NCI-H524 treated with DMSO at 0.1 percent for 48 hours (cell line): ENCODE data around the gene MRPS16.

Experiments
- DNase-seq: peaks from one replicate; lab custom pipeline; 2025; lab: John Stamatoyannopoulos, UW

The MRPS16 gene

DNA sequence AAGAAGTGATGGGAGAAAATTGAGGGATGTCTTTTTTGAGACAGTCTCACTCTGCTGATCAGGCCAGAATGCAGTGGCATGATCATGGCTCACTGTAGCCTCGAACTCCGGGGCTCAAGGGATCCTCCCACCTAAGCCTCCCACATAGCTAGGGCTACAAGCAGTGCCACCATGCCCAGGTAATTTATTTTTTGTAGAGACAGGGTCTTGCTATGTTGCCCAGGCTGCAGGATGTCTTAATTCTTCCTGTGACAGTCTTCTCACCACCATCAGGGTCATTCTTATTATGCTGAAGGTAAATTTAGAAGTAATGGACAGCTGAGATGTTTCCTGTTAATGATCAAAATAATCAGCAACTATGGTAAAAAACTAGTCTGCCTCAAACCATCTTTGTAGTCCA lies 12.5 kb downstream of the MRPS16 start:
- DNase-seq: no peak

DNA sequence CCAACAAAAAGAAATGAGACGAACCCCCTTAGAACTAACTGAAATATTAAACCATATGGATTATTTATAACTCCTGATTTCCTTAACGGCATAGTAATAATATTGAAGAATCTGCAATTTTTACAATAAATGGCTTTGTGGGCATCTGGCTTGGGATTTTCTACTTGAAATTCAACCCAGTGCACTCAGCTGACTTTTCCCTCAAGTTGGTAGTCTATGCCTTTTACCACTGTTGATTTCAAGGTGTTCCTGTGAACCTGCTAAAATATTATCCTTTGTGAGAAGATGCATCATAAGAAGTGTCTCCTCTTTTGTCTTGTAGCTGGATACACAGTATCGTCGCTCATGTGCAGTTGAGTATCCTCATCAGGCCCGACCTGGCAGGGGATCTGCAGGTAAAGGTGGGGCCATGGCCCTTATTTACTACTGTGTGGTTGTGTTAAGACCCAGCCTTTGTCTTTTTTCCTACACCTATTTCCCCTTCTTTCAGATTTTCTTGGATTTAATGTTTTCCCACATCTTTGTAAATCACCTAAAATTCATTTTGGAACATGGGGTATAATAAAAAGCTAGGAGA lies 13.4 kb downstream of the MRPS16 start:
- DNase-seq: no peak

GRCh38 chr10:73234695-73235094 lies 17.7 kb downstream of the MRPS16 start:
- no peak for DNase-seq

GRCh38 chr10:73233883-73234282 lies 18.6 kb downstream of the MRPS16 start:
- no peak for DNase-seq

DNA sequence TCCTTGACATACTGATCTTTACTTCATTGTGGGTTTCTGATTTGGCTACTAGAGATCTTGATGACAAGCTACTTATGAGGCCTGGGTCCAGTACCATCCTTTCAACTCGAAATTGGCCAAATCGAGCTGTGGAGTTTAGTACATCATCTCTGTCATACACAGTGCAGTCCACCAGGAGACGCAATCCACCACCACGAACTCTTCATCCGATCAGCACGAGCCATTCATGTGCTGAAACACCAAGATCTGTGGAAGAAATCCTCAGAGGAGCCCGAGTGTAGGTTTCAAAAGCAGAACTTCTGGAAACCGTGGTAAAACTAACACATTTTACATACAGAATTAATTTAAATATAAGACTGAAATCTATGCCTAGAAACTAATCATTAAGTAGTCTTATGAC lies 19.6 kb downstream of the MRPS16 start:
- no peak for DNase-seq

- DNase-seq: no peak
Measured at GRCh38 chr10:73229567-73229966, 22.9 kb downstream of the MRPS16 start.

GRCh38 chr10:73228247-73228646 lies 24.2 kb downstream of the MRPS16 start:
- no peak for DNase-seq

GRCh38 chr10:73226663-73227062 lies 25.8 kb downstream of the MRPS16 start:
- no peak for DNase-seq

DNA sequence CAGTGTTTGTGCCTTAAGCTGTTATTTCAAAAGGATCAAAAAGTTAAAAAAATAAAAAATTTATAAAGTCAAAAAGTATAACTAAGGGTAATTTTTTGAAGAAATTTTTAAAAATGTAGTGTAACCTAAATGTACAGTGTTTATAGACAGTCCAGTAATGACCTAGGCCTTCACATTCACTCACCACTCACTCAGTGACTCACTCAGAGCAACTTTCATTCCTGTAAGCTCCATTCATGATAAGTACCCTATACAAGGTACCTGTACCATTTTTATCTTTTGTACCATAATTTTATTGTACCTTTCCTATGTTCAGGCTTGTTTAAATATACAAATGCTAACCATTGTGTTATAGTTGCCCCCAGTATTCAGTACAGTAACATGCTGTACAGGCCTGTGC lies 26.9 kb downstream of the MRPS16 start:
- DNase-seq: no peak

DNA sequence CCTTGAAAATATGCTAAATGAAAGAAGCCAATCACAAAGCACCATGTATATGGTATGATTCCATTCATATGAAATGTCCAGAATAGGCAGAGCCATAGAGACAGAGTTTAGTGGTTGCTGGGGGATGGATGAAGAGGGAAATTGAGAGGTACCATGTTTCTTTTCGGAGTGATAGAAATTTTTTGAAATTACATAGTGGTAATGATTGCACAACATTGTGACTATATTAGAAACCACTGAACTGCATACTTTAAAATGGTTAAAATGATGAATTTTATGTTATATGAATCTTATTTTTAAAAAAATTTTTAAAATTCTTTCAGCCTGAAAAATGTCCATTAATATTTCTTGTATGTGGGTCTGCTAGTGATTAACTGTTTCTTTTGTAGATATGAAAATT lies 31.5 kb downstream of the MRPS16 start:
- DNase-seq: no peak

- no peak for DNase-seq
Measured at GRCh38 chr10:73219384-73219783, 33.1 kb downstream of the MRPS16 start.

DNA sequence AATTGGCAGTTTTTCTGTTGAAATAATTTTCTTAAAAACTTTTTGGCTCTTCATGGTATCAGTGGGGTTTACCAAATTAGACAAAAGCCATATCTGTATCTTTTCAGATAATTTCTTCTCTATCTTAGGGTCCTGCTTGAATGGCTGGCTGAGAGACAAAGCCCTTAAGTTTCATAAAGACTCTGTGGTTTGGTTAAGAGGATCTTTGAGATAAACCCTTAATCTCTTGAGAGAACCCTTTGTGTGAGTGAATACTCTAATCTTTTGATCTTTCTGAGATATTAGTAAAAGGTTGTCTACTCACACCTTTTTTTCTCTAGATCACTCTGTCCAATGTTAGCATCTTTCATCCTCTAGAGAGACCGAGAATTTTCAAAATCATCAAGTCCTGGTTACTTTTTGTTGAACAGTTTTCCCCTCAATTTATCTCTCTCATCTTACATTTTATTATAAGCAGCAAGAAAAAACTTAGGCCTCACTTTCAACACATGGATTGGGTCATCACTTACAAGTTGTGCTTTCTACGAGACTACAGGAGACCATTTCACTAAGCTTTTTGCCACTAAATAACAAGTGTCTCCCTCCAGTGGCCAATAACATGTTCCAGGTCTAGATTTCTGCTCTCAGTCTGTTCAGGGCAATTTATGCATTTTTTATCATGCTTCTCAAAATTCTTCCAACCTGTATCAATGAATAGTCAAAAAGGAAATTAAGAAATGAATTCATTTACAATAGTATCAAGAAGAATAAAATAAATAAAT lies 33.8 kb downstream of the MRPS16 start:
- DNase-seq: no peak

DNA sequence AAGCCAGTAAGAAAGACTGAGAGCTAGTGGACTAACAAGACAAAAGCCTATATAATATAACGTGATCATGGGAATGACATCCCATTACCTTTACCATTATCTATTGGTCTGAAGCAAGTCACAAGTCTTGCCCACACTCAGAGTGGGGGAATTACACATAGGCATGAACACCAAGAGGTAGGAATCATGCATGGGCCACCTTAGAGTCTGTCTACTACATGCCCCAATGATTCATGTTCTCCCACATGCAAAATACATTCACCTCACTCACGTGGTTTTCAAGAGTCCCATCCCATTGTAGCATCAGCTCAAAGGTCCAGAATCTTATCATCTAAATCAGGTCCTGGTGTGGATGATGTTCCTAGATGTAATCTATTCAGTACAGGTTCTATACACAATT lies 34.8 kb downstream of the MRPS16 start:
- DNase-seq: no peak

DNA sequence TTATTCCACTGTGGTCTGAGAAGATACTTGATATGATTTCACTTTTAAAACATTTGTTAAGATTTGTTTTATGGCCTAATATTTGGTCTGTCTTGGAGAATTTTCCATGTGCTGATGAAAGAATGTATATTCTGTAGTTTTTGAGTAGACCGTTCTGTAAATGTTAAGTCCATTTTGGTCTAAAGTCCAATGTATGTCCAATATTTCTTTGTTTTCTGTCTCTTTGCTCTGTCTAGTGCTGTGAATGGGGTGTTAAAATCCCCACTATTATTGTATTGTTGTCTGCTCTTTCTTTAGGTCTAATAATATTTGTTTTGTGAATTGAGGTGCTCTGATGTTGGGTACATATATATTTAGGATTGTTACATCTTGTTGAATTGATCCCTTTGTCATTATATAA lies 36.7 kb downstream of the MRPS16 start:
- no peak for DNase-seq

GRCh38 chr10:73211106-73211811 lies 41.2 kb downstream of the MRPS16 start:
- DNase-seq: no peak

DNA sequence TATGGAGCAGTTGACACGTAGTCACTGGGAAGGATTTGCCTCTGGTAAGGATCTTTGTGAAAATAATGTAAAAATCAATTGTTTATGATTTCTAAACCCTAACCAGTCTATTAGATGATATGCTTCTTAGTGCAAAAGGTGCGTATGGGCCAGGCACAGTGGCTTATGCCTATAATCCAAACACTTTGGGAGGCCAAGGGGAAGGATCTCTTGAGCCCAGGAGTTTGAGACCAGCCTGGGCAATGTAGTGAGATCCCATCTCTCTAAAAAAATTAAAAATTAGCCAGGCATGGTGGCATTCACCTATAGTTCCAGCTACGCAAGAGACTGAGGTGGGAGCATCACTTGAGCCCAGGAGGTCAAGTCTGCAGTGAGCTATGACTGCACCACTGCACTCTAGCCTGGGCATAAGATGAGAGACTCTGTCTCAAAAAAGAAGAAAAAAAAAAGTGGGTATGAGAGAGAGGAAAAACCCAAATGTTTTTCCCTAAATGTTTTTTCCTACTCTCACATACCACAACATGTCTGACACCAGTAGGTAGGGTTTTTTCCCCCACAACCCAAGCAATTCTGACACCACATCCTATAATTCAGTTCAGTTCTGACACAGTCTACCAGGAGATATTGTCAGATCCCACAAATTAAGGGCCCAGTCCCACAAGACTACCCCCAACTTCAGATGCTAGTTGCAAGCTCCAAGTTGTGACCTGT lies 41.9 kb downstream of the MRPS16 start:
- no peak for DNase-seq

DNA sequence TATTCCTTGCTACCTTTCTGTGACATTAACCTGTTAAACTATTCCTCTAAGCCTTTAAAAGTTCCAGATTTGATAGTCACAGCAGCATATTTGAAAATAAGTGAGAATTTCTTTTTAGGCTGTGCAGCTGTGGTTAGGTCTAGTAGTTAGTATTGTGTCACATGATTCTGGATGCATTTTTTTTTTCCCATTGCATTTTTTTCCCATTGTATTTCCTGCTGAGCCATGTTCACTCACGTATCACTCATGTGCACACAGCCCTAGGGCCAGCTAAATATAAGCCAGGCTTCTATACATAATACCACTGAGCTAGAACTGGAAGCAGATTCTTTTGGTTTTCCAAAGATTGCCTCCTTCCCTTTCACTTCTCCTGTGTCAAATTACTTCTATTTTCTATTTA lies 42.7 kb downstream of the MRPS16 start:
- DNase-seq: no peak

- DNase-seq: no peak
Measured at GRCh38 chr10:73207883-73208282, 44.6 kb downstream of the MRPS16 start.

DNA sequence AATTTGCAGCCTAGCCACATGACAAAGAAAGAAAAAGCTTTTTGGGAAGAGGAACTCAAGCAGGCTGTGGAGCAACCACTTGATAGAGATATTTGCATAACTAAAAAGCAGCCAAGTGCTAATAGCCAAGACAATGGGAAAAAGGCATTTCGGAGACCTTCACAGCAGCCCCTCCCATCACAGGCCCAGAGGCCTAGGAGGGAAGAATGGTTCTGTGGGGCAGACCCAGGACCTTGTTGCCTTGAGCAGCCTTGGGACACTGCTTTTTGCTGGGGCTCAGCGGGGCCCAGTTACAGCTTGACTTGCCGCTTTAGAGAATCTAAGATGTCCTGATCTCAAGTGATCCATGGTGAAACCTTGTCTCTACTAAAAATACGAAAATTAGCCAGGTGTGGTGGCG lies 46.1 kb downstream of the MRPS16 start:
- DNase-seq: no peak

DNA sequence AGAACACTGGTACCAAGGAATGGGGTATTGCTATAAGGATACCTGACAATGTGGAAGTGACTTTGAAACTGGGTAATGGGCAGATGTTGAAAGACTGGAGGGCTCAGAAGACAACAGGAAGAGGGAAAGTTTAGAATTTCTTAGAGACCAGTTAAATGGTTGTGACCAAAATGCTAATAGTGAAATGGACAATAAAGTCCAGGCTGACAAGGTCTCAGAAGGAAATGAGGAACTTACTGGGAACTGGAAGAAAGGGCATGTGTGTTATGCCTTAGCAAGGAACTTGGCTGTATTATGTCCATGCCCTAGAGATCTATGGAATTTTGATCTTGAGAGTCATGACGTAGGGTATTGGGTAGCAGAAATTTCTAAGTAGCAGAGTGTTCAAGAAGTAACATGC lies 46.6 kb downstream of the MRPS16 start:
- DNase-seq: no peak

DNA sequence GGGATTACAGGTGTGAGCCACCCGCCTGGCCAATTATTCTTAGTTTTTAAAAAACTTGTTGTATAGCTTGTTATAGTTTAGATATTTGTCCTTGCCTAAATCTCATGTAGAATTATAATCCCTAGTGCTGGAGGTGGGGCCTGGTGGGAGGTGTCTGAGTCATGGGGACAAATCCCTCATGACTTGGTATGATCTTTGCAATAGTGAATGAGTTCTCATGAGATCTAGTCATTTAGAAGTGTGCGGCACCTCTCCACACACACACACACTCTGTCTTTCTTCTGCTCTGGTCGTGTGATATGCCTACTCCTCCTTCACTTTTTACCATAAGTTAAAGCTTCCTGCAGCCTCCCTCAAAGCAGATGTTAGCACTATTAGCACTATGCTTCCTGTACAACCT lies 47.4 kb downstream of the MRPS16 start:
- no peak for DNase-seq
